GM13976 (cell line): ENCODE measurements around the gene DBR1.

Source experiments
- DNase-seq: peaks from one replicate; pipeline ENCODE4 v3.0.0; 2012; ENCODE audit warnings: low spot score
- CTCF ChIP-seq: IDR thresholded peaks from 2 replicates; pipeline ENCODE4 v1.5.1; 2012; ENCODE audit warnings: borderline replicate concordance, mild to moderate bottlenecking; ENCODE audit not compliant: insufficient read depth; ENCODE audit errors: extremely low read depth, missing control alignments, control extremely low read depth
- in situ Hi-C: fragments of 300-500 bp; cut with MboI; formaldehyde crosslinking; loops from one replicate; pipeline ENCODE4 v1.12.0; 2022; ENCODE audit warnings: low sequenced_read_pairs, mixed read lengths, inconsistent platforms; ENCODE audit not compliant: unreplicated experiment

The DBR1 gene

GRCh38 chr3:138127636-138128365 is 46.9 kb downstream of the DBR1 start:
- in situ Hi-C loops: no loop called here
- no peak for TF ChIP-seq CTCF
- no peak for DNase-seq

DNA sequence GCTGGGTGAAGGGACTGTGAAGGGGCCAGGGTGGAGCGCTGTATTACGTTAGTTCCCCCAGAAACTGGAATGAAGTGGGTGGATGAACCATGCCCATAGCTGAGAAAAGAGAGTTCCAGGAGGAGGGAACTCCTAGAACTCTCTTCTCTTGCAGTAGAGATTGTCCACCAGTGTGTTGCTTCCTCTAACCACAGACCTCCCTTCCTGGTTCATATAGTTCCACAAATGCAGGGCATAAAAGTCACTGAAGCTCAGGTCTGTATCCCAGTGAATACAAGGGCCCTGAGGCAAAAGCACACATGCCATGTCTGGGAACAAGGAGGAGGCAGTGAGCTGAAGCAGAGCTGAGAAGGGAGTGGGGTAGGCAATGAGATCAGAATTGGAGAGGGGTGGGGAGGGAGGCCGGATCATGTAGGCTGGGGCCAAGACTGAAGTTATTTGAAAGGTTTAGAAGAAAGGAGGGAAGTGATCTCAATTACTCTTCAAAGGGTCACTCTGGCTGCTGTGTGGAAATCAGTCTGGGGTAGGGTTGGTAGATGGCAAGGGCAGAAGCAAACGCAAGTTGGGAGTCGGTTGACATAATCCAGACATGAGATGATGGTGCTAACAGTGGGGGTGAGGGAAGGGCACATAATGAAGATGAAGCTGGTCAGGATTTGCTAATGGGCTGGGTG is 49.0 kb downstream of the DBR1 start:
- no peak for DNase-seq
- in situ Hi-C loops: no loop called here
- TF ChIP-seq CTCF: no peak

DNA sequence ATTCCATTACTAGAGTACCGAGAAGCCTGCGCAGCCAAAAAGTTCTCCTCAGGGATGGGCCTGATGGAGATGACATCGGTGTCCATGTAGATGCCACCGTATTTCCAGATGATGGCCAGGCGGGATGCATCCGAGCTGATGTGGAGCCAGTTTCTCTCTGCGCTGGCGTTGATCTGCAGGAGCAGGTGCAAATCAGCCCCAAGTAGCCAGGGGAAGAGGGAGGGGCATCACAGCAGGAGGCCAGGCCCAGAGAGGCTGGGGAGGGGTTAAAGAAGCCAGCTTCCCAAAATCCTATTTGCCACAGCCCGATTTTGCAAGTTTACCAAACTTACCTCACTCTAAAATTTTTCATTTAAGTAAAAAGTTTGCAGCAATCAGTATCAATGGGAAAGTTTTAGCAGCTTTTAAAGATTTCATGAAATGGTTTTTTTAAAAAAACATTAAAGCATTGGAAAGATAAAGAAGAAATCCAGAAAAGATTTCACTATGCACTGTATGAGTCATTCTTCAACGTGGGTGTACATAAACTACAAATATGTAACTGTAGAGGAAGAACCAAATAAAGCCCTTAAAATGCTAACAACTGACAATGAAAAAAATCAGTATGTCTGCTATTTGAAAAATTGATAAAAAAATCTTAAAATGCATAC is 49.9 kb downstream of the DBR1 start:
- in situ Hi-C loops: no loop called here
- DNase-seq: no peak
- no peak for TF ChIP-seq CTCF

DNA sequence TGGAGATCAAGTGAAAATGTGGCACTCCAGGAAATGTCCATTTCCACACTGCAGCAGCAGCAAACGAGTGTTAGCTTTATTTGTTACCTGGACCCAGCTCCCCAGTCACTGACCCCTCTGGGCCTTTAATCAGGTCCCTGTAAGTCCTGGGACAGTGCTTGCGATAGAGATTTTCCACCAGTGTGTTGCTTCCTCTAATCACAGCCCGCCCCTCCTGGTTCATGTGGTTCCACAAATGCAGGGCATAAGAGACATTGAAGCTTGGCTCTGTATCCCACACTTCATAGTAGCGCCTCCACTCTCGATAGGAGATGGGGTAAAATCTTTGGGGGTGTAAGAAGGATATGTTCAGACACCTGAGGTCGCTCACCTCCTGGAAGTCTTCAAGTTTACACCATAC is 50.5 kb downstream of the DBR1 start:
- no peak for TF ChIP-seq CTCF
- no peak for DNase-seq
- in situ Hi-C loops: no loop called here

DNA sequence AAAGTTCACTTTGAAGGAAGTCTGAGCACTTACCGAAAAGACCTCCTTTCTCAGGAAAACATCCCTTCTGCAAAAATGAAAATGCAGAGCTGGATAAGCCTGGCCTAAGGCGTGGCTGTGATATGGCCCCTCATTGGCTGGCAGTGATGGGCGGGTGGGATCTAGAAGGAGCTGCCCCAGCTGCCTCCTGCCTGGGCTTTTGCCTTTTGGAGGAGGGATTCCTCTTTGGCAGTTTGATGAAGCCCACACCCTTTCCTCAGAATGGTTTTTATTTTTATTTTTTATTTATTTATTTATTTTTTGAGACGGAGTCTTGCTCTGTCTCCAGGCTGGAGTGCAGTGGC is 55.3 kb downstream of the DBR1 start:
- DNase-seq: no peak
- no peak for TF ChIP-seq CTCF
- in situ Hi-C loops: loop anchor here (5.0 kb wide), 1 partner anchor 52 kb away; no protein-coding TSS in a partner anchor

GRCh38 chr3:138118612-138119422 is 55.9 kb downstream of the DBR1 start:
- peak; percentile 68 for DNase-seq
- peak; percentile 67 for TF ChIP-seq CTCF
- in situ Hi-C loops: loop anchor here (5.0 kb wide), 1 partner anchor 52 kb away; no protein-coding TSS in a partner anchor
